MCF 10A (cell line): ENCODE results near the gene ST3GAL5. TPM values are rescaled to one million over a fixed set of nuclear protein-coding genes. Genes with fewer than 3 reads are reported as not detected.

Source experiments
- BruUV-seq: library from RNA; stranded (reverse); fragments of 400-500 nt; replicated peaks from 2 replicates; lab custom pipeline; 2021; lab: Mats Ljungman, UMichigan
- CTCF ChIA-PET: fragments of 300-600 bp; sonication (Branson Sonifier 250); formaldehyde crosslinking; extraction: SDS; loops from one replicate; lab custom pipeline; 2021; ENCODE audit warnings: antibody characterized with exemption, inconsistent platforms; lab: Yijun Ruan, JAX
- POLR2A ChIA-PET: fragments of 300-600, 350-650 bp; sonication (Branson Sonifier 250); formaldehyde crosslinking; extraction: SDS; loops from one replicate; lab custom pipeline; 2020; ENCODE audit warnings: antibody characterized with exemption, inconsistent platforms; lab: Yijun Ruan, JAX
- DNase-seq: peaks from one replicate; pipeline ENCODE4 v3.0.0-alpha.2; 2018; ENCODE audit not compliant: unreplicated experiment
- H3K27ac Mint-ChIP-seq: one replicate; pipeline ENCODE4 v1.8.0; 2022; ENCODE audit warnings: mild to moderate bottlenecking, low read depth, mixed read lengths; ENCODE audit not compliant: unreplicated experiment
- H3K27me3 Mint-ChIP-seq: one replicate; pipeline ENCODE4 v1.8.0; 2022; ENCODE audit warnings: mixed read lengths; ENCODE audit not compliant: insufficient read depth, unreplicated experiment
- H3K36me3 Mint-ChIP-seq: one replicate; pipeline ENCODE4 v1.8.0; 2022; ENCODE audit warnings: mild to moderate bottlenecking, moderate library complexity, mixed read lengths; ENCODE audit not compliant: insufficient read depth, unreplicated experiment
- H3K4me1 Mint-ChIP-seq: one replicate; pipeline ENCODE4 v1.8.0; 2022; ENCODE audit warnings: mixed read lengths; ENCODE audit not compliant: insufficient read depth, unreplicated experiment
- H3K4me3 Mint-ChIP-seq: one replicate; pipeline ENCODE4 v1.8.0; 2022; ENCODE audit warnings: mild to moderate bottlenecking, moderate library complexity, mixed read lengths; ENCODE audit not compliant: unreplicated experiment
- H3K9me3 Mint-ChIP-seq: one replicate; pipeline ENCODE4 v1.8.0; 2022; ENCODE audit warnings: mixed read lengths; ENCODE audit not compliant: unreplicated experiment
- intact Hi-C: fragments of 100-400 bp; cut with micrococcal nuclease; formaldehyde crosslinking; loops from 2 replicates; pipeline ENCODE4 v1.14.1; 2022
- total RNA-seq: library from RNA; stranded (reverse); gene quantifications from 2 replicates; pipeline ENCODE4 v1.2.3, GENCODE V29; 2022
- TF ChIP-seq, protein P1 (sequence below): fragments of 200-600 bp; IDR thresholded peaks from one replicate; pipeline ENCODE4 v1.8.0; 2022; ENCODE audit warnings: antibody characterized with exemption, mild to moderate bottlenecking; ENCODE audit not compliant: unreplicated experiment

Gene ST3GAL5
- total RNA-seq, 1 experiment from 2014 or later = 2.3 TPM

DNA sequence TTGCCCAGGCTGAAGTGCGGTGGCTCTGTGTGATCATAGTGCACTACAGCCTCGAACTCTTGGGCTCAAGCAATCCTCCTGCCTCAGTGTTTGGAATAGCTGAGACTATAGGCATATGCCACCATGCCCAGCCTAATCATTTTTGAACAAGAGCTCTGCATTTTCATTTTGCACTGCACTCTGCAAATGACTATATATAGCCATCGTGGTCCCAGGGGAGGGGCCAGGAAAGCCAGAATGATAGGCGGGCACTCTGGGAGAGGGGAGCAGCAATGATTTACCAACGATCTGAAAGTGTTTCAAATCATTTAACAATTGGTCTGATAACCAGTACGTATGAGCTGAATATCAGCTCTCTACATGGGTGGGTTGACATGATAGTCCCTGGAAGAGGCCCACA lies 22.3 kb upstream of the ST3GAL5 start:
- H3K27ac Mint-ChIP-seq = no peak overlapping the region
- POLR2A ChIA-PET = interaction anchor here (0.7 to 1.9 kb wide), 4 partner anchors 10 to 67 kb away, joined by 3 to 8 read pairs (median 6); no protein-coding TSS in a partner anchor

DNA sequence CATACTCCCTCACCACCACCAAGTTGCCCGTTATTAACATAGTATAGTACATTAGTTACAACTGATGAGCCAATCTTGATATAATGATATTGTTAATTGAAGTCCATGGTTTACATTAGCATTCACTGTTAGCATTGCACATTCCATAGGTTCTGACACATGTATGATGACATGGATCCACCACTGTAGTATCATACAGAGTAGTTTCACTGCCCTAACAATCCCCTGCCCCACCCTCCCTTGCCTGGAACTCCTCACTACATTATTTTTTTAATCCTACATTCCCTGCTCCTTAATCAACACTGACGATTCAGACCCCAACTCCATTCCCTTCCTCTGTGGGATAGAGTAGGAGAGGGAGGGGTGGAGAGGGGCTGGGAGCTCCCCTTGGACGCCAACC lies 20.2 kb upstream of the ST3GAL5 start:
- H3K27me3 Mint-ChIP-seq = no peaks in the 10 kb centered on the region
- no TSS peak for BruUV-seq
- H3K9me3 Mint-ChIP-seq = no peaks in the 10 kb centered on the region
- no peak overlapping the region for H3K4me3 Mint-ChIP-seq
- peaks cover 50% of the 10 kb centered on the region for H3K4me1 Mint-ChIP-seq
- TF ChIP-seq, protein P1, sequence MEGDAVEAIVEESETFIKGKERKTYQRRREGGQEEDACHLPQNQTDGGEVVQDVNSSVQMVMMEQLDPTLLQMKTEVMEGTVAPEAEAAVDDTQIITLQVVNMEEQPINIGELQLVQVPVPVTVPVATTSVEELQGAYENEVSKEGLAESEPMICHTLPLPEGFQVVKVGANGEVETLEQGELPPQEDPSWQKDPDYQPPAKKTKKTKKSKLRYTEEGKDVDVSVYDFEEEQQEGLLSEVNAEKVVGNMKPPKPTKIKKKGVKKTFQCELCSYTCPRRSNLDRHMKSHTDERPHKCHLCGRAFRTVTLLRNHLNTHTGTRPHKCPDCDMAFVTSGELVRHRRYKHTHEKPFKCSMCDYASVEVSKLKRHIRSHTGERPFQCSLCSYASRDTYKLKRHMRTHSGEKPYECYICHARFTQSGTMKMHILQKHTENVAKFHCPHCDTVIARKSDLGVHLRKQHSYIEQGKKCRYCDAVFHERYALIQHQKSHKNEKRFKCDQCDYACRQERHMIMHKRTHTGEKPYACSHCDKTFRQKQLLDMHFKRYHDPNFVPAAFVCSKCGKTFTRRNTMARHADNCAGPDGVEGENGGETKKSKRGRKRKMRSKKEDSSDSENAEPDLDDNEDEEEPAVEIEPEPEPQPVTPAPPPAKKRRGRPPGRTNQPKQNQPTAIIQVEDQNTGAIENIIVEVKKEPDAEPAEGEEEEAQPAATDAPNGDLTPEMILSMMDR = no peak
- H3K36me3 Mint-ChIP-seq = peaks cover 5% of the 10 kb centered on the region
- DNase-seq = no peak
- ChIA-PET CTCF (interaction anchor here (0.5 to 1.2 kb wide), 5 partner anchors 42 to 532 kb away, joined by 3 to 4 read pairs (median 3); partner anchors contain the start of gene KDM3A), POLR2A (interaction anchor here (1.0 to 1.1 kb wide), 2 partner anchors 19 to 22 kb away, joined by 3 to 4 read pairs; no protein-coding TSS in a partner anchor)
- intact Hi-C loops = no loop called here
- no peak overlapping the region for H3K27ac Mint-ChIP-seq

More for the DNA sequence above, 22.3 kb upstream of the ST3GAL5 start:
- peaks cover 52% of the 10 kb centered on the region for H3K4me1 Mint-ChIP-seq
- no peaks in the 10 kb centered on the region for H3K27me3 Mint-ChIP-seq
- CTCF ChIA-PET = no interaction called here
- H3K36me3 Mint-ChIP-seq = peaks cover 5% of the 10 kb centered on the region
- no TSS peak for BruUV-seq
- intact Hi-C loops = no loop called here
- no peaks in the 10 kb centered on the region for H3K9me3 Mint-ChIP-seq
- no peak for DNase-seq
- TF ChIP-seq, protein P1 = no peak
- H3K4me3 Mint-ChIP-seq = no peak overlapping the region

DNA sequence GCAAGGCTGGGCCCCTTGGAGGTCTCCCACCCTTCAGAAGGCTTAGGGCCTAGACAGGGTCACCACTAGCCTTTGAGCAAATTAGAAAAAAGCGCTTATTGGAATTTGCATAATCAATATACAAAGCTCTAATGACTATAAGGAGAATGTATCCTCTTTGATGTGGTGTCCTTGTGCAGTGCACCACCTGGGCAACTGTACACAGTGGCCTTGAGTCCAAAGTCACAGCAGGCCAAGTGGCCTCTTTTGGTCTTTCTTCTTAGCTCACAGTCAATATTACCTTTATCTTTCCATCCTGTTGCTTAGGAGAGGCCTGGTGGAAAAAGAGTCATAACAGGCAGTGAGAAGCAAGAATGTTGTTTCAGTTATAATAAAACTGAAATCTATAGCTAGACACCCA lies 19.7 kb upstream of the ST3GAL5 start:
- no peak for DNase-seq
- ChIA-PET POLR2A (interaction anchor here (1.0 to 1.1 kb wide), 2 partner anchors 19 to 22 kb away, joined by 3 to 4 read pairs; no protein-coding TSS in a partner anchor), CTCF (interaction anchor here (0.6 to 1.2 kb wide), 4 partner anchors 42 to 532 kb away, joined by 3 to 4 read pairs (median 3); partner anchors contain the start of gene KDM3A)
- TF ChIP-seq, protein P1 = no peak
- BruUV-seq = no TSS peak
- H3K4me1 Mint-ChIP-seq = peaks cover 45% of the 10 kb centered on the region
- peak overlapping the region; percentile 87 for H3K27ac Mint-ChIP-seq
- peaks cover 5% of the 10 kb centered on the region for H3K36me3 Mint-ChIP-seq
- no peak overlapping the region for H3K4me3 Mint-ChIP-seq
- H3K27me3 Mint-ChIP-seq = no peaks in the 10 kb centered on the region
- no peaks in the 10 kb centered on the region for H3K9me3 Mint-ChIP-seq
- intact Hi-C loops = no loop called here

DNA sequence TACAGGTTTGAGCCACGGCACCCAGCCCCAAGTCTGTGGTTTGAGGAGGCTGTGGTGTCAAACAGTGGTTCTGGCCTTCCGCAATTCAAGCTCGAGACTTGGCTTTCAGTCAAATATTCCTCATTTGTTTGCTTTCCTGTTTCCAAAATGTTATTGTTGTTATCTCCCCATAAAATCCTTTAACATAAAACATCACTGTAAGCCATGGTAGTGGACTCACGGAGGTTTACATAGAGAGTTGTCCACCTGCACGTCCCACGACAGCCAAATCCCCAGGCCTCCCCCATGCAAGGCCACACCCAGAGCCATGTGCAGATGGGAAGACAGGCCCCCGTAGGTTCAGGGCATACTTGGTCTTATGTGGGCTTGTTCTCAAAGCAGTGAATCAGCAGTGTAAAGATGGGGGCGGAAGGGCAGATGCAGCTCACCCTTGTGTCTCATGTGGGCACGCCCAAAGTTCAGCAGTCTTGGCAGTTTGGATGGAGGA lies 18.9 kb upstream of the ST3GAL5 start:
- no TSS peak for BruUV-seq
- TF ChIP-seq, protein P1 = no peak
- ChIA-PET POLR2A (no interaction called here), CTCF (interaction anchor here (0.6 to 1.2 kb wide), 2 partner anchors 9 to 172 kb away, joined by 3 read pairs; no protein-coding TSS in a partner anchor)
- no peaks in the 10 kb centered on the region for H3K27me3 Mint-ChIP-seq
- H3K4me3 Mint-ChIP-seq = no peak overlapping the region
- H3K27ac Mint-ChIP-seq = peak overlapping the region; percentile 87
- intact Hi-C loops = no loop called here
- H3K36me3 Mint-ChIP-seq = peaks cover 5% of the 10 kb centered on the region
- DNase-seq = peak; percentile 87
- H3K4me1 Mint-ChIP-seq = peaks cover 45% of the 10 kb centered on the region
- no peaks in the 10 kb centered on the region for H3K9me3 Mint-ChIP-seq
